Superior temporal gyrus (tissue), 1 donor: ENCODE measurements around the gene MCCC1.
"Not testable (repeated sequence)": the region's sequence is repeated elsewhere in the genome, so short reads cannot be mapped to it uniquely, and the experiment has no call there.

Experiments
- DNase-seq: peaks from one replicate; pipeline ENCODE4 v3.0.0-alpha.2; 2016; ENCODE audit errors: extremely low spot score

The MCCC1 gene

GRCh38 chr3:183099026-183099837, at the start of gene MCCC1:
Gene MCCC1, minus strand, starts transcription at chr3:183099496. Its CDS starts 56 bp downstream, at chr3:183099440.
- peak; percentile 100 for DNase-seq

- no peak for DNase-seq
These were observed 48.8 kb upstream of the MCCC1 start for GRCh38 chr3:183148056-183148455.

GRCh38 chr3:183144363-183144762, 45.1 kb upstream of the MCCC1 start:
- DNase-seq: no peak

GRCh38 chr3:183142199-183142598, 42.9 kb upstream of the MCCC1 start:
- no peak for DNase-seq

- no peak for DNase-seq
These were observed 35.5 kb upstream of the MCCC1 start for GRCh38 chr3:183134844-183135243.

GRCh38 chr3:183132409-183132808, 33.1 kb upstream of the MCCC1 start:
- DNase-seq: no peak

- no peak for DNase-seq
These were observed 32.4 kb upstream of the MCCC1 start for GRCh38 chr3:183131735-183132134.

GRCh38 chr3:183131186-183131725, 32.0 kb upstream of the MCCC1 start:
- no peak for DNase-seq

GRCh38 chr3:183129243-183129642, 29.9 kb upstream of the MCCC1 start:
- no peak for DNase-seq

- no peak for DNase-seq
These were observed 29.4 kb upstream of the MCCC1 start for GRCh38 chr3:183128709-183129108.

GRCh38 chr3:183123891-183124290, 24.6 kb upstream of the MCCC1 start:
- DNase-seq: no peak

GRCh38 chr3:183122257-183122932, 23.1 kb upstream of the MCCC1 start:
- peak; percentile 86 for DNase-seq

- DNase-seq: no peak
These were observed 21.4 kb upstream of the MCCC1 start for GRCh38 chr3:183120538-183121215.

- DNase-seq: no peak
These were observed 17.8 kb upstream of the MCCC1 start for GRCh38 chr3:183117056-183117455.

GRCh38 chr3:183116025-183116614, 16.8 kb upstream of the MCCC1 start:
- DNase-seq: peak; percentile 65

- DNase-seq: peak; percentile 45
These were observed 15.3 kb upstream of the MCCC1 start for GRCh38 chr3:183114384-183115178.

- DNase-seq: not testable (repeated sequence)
These were observed 10.6 kb upstream of the MCCC1 start for GRCh38 chr3:183109847-183110246.

- DNase-seq: no peak
These were observed 9.2 kb upstream of the MCCC1 start for GRCh38 chr3:183108470-183108869.

- DNase-seq: no peak
These were observed 8.7 kb upstream of the MCCC1 start for GRCh38 chr3:183108001-183108449.

GRCh38 chr3:183107372-183107771, 8.1 kb upstream of the MCCC1 start:
- not testable (repeated sequence) for DNase-seq

- no peak for DNase-seq
These were observed 7.3 kb upstream of the MCCC1 start for GRCh38 chr3:183106635-183107034.
